ENCODE data around the gene SMIM11. TPM values are rescaled to one million over a fixed set of nuclear protein-coding genes. Genes with fewer than 3 reads are reported as not detected.

SMIM11 gene
- total RNA-seq, 1 donor from 2014 or later, result 4.2 TPM

GRCh38 chr21:34345091-34345871 lies 30.0 kb upstream of the SMIM11 start:
- Mint-ChIP-seq H3K9me3 (ENCODE audit: unreplicated experiment) (peaks cover 4% of the 10 kb centered on the region), H3K4me1 (ENCODE audit: low read depth, unreplicated experiment) (no peaks in the 10 kb centered on the region), H3K27ac (ENCODE audit: unreplicated experiment) (no peak overlapping the region), H3K36me3 (ENCODE audit: unreplicated experiment) (no peaks in the 10 kb centered on the region), H3K4me3 (ENCODE audit: unreplicated experiment) (no peak overlapping the region), H3K27me3 (ENCODE audit: unreplicated experiment) (peaks cover 5% of the 10 kb centered on the region)
- DNase-seq, result no peak
- no peak for TF ChIP-seq CTCF (IDR thresholded peaks at IDR 0.05; ENCODE audit: partially characterized antibody, unreplicated experiment)

- Mint-ChIP-seq H3K4me1 (ENCODE audit: low read depth, unreplicated experiment) (no peaks in the 10 kb centered on the region), H3K27me3 (ENCODE audit: unreplicated experiment) (peaks cover 5% of the 10 kb centered on the region), H3K9me3 (ENCODE audit: unreplicated experiment) (peaks cover 4% of the 10 kb centered on the region), H3K36me3 (ENCODE audit: unreplicated experiment) (no peaks in the 10 kb centered on the region), H3K4me3 (ENCODE audit: unreplicated experiment) (no peak overlapping the region), H3K27ac (ENCODE audit: unreplicated experiment) (no peak overlapping the region)
- DNase-seq, result no peak
- no peak for TF ChIP-seq CTCF (IDR thresholded peaks at IDR 0.05; ENCODE audit: partially characterized antibody, unreplicated experiment)
Observed at GRCh38 chr21:34345892-34346291, 29.4 kb upstream of the SMIM11 start.

- H3K36me3 Mint-ChIP-seq (ENCODE audit: unreplicated experiment), result no peaks in the 10 kb centered on the region
- TF ChIP-seq CTCF (IDR thresholded peaks at IDR 0.05; ENCODE audit: partially characterized antibody, unreplicated experiment), result no peak
- peaks cover 2% of the 10 kb centered on the region for H3K9me3 Mint-ChIP-seq (ENCODE audit: unreplicated experiment)
- no peaks in the 10 kb centered on the region for H3K4me1 Mint-ChIP-seq (ENCODE audit: low read depth, unreplicated experiment)
- no peak for DNase-seq
- H3K27me3 Mint-ChIP-seq (ENCODE audit: unreplicated experiment), result peaks cover 7% of the 10 kb centered on the region
- H3K4me3 Mint-ChIP-seq (ENCODE audit: unreplicated experiment), result no peak overlapping the region
- H3K27ac Mint-ChIP-seq (ENCODE audit: unreplicated experiment), result no peak overlapping the region
Observed at GRCh38 chr21:34348890-34349519, 26.3 kb upstream of the SMIM11 start.

- Mint-ChIP-seq H3K27ac (ENCODE audit: unreplicated experiment) (no peak overlapping the region), H3K36me3 (ENCODE audit: unreplicated experiment) (no peaks in the 10 kb centered on the region), H3K4me1 (ENCODE audit: low read depth, unreplicated experiment) (no peaks in the 10 kb centered on the region), H3K9me3 (ENCODE audit: unreplicated experiment) (peaks cover 2% of the 10 kb centered on the region), H3K27me3 (ENCODE audit: unreplicated experiment) (peaks cover 2% of the 10 kb centered on the region), H3K4me3 (ENCODE audit: unreplicated experiment) (no peak overlapping the region)
- TF ChIP-seq CTCF (IDR thresholded peaks at IDR 0.05; ENCODE audit: partially characterized antibody, unreplicated experiment), result peak; percentile 67
- peak; percentile 51 for DNase-seq
Observed at GRCh38 chr21:34351786-34352241, 23.5 kb upstream of the SMIM11 start.

GRCh38 chr21:34352556-34352955 lies 22.8 kb upstream of the SMIM11 start:
- TF ChIP-seq CTCF (IDR thresholded peaks at IDR 0.05; ENCODE audit: partially characterized antibody, unreplicated experiment), result no peak
- H3K36me3 Mint-ChIP-seq (ENCODE audit: unreplicated experiment), result no peaks in the 10 kb centered on the region
- no peak for DNase-seq
- H3K27me3 Mint-ChIP-seq (ENCODE audit: unreplicated experiment), result peaks cover 2% of the 10 kb centered on the region
- H3K4me3 Mint-ChIP-seq (ENCODE audit: unreplicated experiment), result no peak overlapping the region
- no peak overlapping the region for H3K27ac Mint-ChIP-seq (ENCODE audit: unreplicated experiment)
- no peaks in the 10 kb centered on the region for H3K4me1 Mint-ChIP-seq (ENCODE audit: low read depth, unreplicated experiment)
- peaks cover 2% of the 10 kb centered on the region for H3K9me3 Mint-ChIP-seq (ENCODE audit: unreplicated experiment)

All from glutamatergic neuron (in vitro differentiated cells).